OCI-LY3 (cell line): Measurements from ENCODE around the gene SLC22A8.

Experiments used
- CTCF ChIP-seq: fragments of 200-600, 300-600 bp; sonication (generic); IDR thresholded peaks from 2 replicates; pipeline ENCODE4 v1.5.1; 2014; ENCODE audit warnings: antibody characterized with exemption, low read length, low read depth
- EZH2phosphoT487 ChIP-seq: fragments of 200-600 bp; shearing (Covaris generic); IDR thresholded peaks from 2 replicates; pipeline ENCODE4 v1.6.1; 2018; ENCODE audit warnings: antibody characterized with exemption, mixed run types, low read depth

DNA sequence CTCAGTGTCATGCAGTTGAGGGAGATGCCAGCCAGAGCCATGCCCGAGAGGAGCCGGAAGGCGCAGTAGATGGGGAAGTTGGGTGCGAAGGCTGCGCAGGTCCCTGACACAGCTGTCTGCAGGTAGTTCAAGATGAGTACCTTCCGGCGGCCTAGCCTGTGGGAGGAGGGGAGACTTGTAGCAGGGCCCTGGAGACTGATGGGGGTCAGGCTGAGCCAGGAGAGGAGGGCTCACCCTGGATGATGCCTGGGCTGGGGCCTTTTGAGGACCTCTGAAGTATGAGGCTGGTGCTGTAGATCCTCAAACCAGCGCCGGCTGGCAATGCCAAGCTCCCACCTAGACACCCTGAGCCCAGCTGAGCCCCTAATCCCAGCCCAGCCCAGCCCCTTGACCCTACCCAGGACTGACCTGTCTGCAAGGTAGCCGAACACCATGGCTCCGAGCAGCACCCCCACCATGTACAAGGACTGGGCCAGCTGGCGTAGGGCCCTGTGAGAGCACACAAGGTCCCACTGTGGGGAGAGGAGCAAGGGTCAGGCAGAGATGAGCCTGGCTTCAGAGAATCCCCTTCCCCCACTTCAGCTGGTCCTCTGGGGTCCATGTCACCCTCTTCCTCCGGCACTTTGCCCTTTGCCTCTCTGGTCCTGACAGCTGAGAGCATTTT is 32.0 kb downstream of the SLC22A8 start:
- TF ChIP-seq CTCF, result no peak
- no peak for TF ChIP-seq EZH2phosphoT487
